IMR-90 (cell line): ENCODE measurements around the gene PARL. TPM values are rescaled to one million over a fixed set of nuclear protein-coding genes. Genes with fewer than 3 reads are reported as not detected.

ENCODE experiments used
- ATAC-seq: fragments of 200-7000 bp; cut with Tn5 transposase; 2 replicates; pipeline ENCODE4 v1.9.1; 2020; ENCODE audit warnings: low read depth, mild to moderate bottlenecking, moderate library complexity
- BruUV-seq: library from RNA; stranded (reverse); fragments of 400-500 nt; replicated peaks from 2 replicates; lab custom pipeline; 2021; lab: Mats Ljungman, UMichigan
- CTCF ChIA-PET: fragments of 300-600 bp; formaldehyde crosslinking; extraction: SDS; loops from one replicate; lab custom pipeline; 2021; ENCODE audit warnings: antibody characterized with exemption; lab: Yijun Ruan, JAX
- POLR2A ChIA-PET: fragments of 300-600 bp; sonication (Branson Sonifier 250); formaldehyde crosslinking; loops from one replicate; lab custom pipeline; 2022; ENCODE audit warnings: antibody characterized with exemption; ENCODE audit not compliant: unreplicated experiment; lab: Charles Lee
- DNase-seq: peaks from one replicate; pipeline ENCODE4 v3.0.0; 2013
- H2AFZ ChIP-seq: replicated peaks from 2 replicates; pipeline ENCODE3; 2013; ENCODE audit warnings: low read length, mild to moderate bottlenecking; ENCODE audit not compliant: poor library complexity
- H2AK5ac ChIP-seq: 2 replicates; pipeline ENCODE4 v1.6.1; 2013; ENCODE audit warnings: low read depth, low read length, inconsistent platforms
- H2AK9ac ChIP-seq: replicated peaks from 2 replicates; pipeline ENCODE3; 2013; ENCODE audit warnings: mild to moderate bottlenecking, low read depth, low read length, moderate library complexity; ENCODE audit not compliant: poor library complexity
- H2BK120ac ChIP-seq: 2 replicates; pipeline ENCODE4 v1.6.1; 2013; ENCODE audit warnings: low read depth, low read length, inconsistent platforms
- H2BK15ac ChIP-seq: 3 replicates; pipeline ENCODE4 v1.6.1; 2013; ENCODE audit warnings: low read depth, low read length, inconsistent platforms
- H2BK20ac ChIP-seq: 2 replicates; pipeline ENCODE4 v1.6.1; 2013; ENCODE audit warnings: low read depth, mild to moderate bottlenecking, inconsistent platforms, low read length, moderate library complexity
- H2BK5ac ChIP-seq: 2 replicates; pipeline ENCODE4 v1.6.1; 2013; ENCODE audit warnings: mild to moderate bottlenecking, low read depth, low read length, inconsistent platforms; ENCODE audit not compliant: poor library complexity, severe bottlenecking
- H3K14ac ChIP-seq: replicated peaks from 2 replicates; pipeline ENCODE4 v1.6.1; 2013; ENCODE audit warnings: low read depth, low read length, inconsistent platforms
- H3K18ac ChIP-seq: 2 replicates; pipeline ENCODE4 v1.6.1; 2013; ENCODE audit warnings: low read depth, low read length, control low read depth
- H3K23ac ChIP-seq: 2 replicates; pipeline ENCODE4 v1.6.1; 2013; ENCODE audit warnings: low read depth, low read length, inconsistent platforms
- H3K27ac ChIP-seq: 2 replicates; pipeline ENCODE4 v1.5.1; 2013; ENCODE audit warnings: mild to moderate bottlenecking, control low read depth, low read length; ENCODE audit not compliant: insufficient read depth
- H3K27me3 ChIP-seq: 2 replicates; pipeline ENCODE4 v1.6.1; 2013; ENCODE audit warnings: low read length; ENCODE audit not compliant: control insufficient read depth, insufficient read depth
- H3K36me3 ChIP-seq: 2 replicates; pipeline ENCODE4 v1.6.1; 2013; ENCODE audit warnings: low read length, mixed read lengths; ENCODE audit not compliant: control insufficient read depth, insufficient read depth
- H3K4ac ChIP-seq: 2 replicates; pipeline ENCODE4 v1.6.1; 2013; ENCODE audit warnings: low read depth, low read length, inconsistent platforms
- H3K4me1 ChIP-seq: 2 replicates; pipeline ENCODE4 v1.6.1; 2013; ENCODE audit warnings: low read length, mixed read lengths; ENCODE audit not compliant: control insufficient read depth, insufficient read depth
- H3K4me2 ChIP-seq: 2 replicates; pipeline ENCODE4 v1.6.1; 2013; ENCODE audit warnings: low read depth, mild to moderate bottlenecking, control low read depth, low read length, moderate library complexity
- H3K4me3 ChIP-seq: 2 replicates; pipeline ENCODE4 v1.5.1; 2013; ENCODE audit warnings: low read depth, mild to moderate bottlenecking, control low read depth, low read length, moderate library complexity; ENCODE audit not compliant: insufficient read depth
- H3K56ac ChIP-seq: 2 replicates; pipeline ENCODE4 v1.6.1; 2013; ENCODE audit warnings: low read length, inconsistent platforms; ENCODE audit not compliant: insufficient read depth; ENCODE audit errors: extremely low read depth
- H3K79me1 ChIP-seq, 2 experiments: 2 replicates each; pipeline ENCODE4 v1.6.1; 2013; ENCODE audit warnings: low read length in 2 of 2, inconsistent platforms in 1 of 2, low read depth in 1 of 2
- H3K9ac ChIP-seq: 2 replicates; pipeline ENCODE4 v1.6.1; 2013; ENCODE audit warnings: low read depth, low read length, control low read depth
- H3K9me1 ChIP-seq: 2 replicates; pipeline ENCODE4 v1.6.1; 2013; ENCODE audit warnings: low read length, inconsistent platforms; ENCODE audit not compliant: insufficient read depth
- H3K9me3 ChIP-seq: 2 replicates; pipeline ENCODE4 v1.6.1; 2013; ENCODE audit warnings: low read length; ENCODE audit not compliant: control insufficient read depth, insufficient read depth
- H4K20me1 ChIP-seq: 2 replicates; pipeline ENCODE4 v1.6.1; 2013; ENCODE audit warnings: low read length, inconsistent platforms; ENCODE audit not compliant: insufficient read depth
- H4K5ac ChIP-seq: 2 replicates; pipeline ENCODE4 v1.6.1; 2013; ENCODE audit warnings: mild to moderate bottlenecking, low read depth, low read length, control low read depth
- H4K8ac ChIP-seq, 2 experiments: 2 replicates each; pipeline ENCODE4 v1.6.1; 2013; ENCODE audit warnings: low read depth in 2 of 2, low read length in 2 of 2, control low read depth in 1 of 2, inconsistent platforms in 1 of 2
- H4K91ac ChIP-seq: 2 replicates; pipeline ENCODE4 v1.6.1; 2013; ENCODE audit warnings: low read depth, low read length, inconsistent platforms; ENCODE audit not compliant: insufficient read depth
- BHLHE40 ChIP-seq: fragments of 150-350 bp; IDR thresholded peaks from 2 replicates; pipeline ENCODE4 v1.6.1; 2016; ENCODE audit warnings: mild to moderate bottlenecking, low read depth, low read length
- CHD1 ChIP-seq: IDR thresholded peaks from 2 replicates; pipeline ENCODE4 v1.6.1; 2012; ENCODE audit warnings: low read depth, low read length, improper control_type of control experiment
- MAFK ChIP-seq: IDR thresholded peaks from 2 replicates; pipeline ENCODE4 v1.6.1; 2012; ENCODE audit warnings: low read depth, low read length, improper control_type of control experiment
- NFE2L2 ChIP-seq: fragments of 150-350 bp; IDR thresholded peaks from 2 replicates; pipeline ENCODE4 v1.6.1; 2016; ENCODE audit warnings: low read depth, mild to moderate bottlenecking, low read length
- USF2 ChIP-seq: fragments of 150-350 bp; IDR thresholded peaks from 2 replicates; pipeline ENCODE4 v1.6.1; 2017; ENCODE audit warnings: mild to moderate bottlenecking, antibody characterized with exemption, low read length, low read depth
- WGBS, 2 experiments: methylation state at CpG; one replicate each; pipeline versions ENCODE4 v1.1.5 to v1.1.7; 2013; ENCODE audit warnings: missing lambda C conversion rate in 2 of 2; ENCODE audit not compliant: insufficient read length in 1 of 2; ENCODE audit errors: extremely low coverage in 2 of 2; 5-methylcytosine and 5-hydroxymethylcytosine counted together
- dilution Hi-C: fragments of 300-500 bp; cut with HindIII; formaldehyde crosslinking; loops from one replicate; pipeline ENCODE4 v1.14.3; 2018; ENCODE audit warnings: low sequenced_read_pairs; ENCODE audit not compliant: unreplicated experiment
- in situ Hi-C: fragments of 300-500 bp; cut with MboI; formaldehyde crosslinking; loops from 3 replicates; pipeline ENCODE4 v1.14.3; 2019; ENCODE audit warnings: low sequenced_read_pairs, inconsistent platforms, mixed read lengths
- intact Hi-C: fragments of 100-400 bp; cut with micrococcal nuclease; formaldehyde crosslinking; loops from 2 replicates; pipeline ENCODE4 v1.10.0; 2022
- polyA plus RNA-seq, 3 experiments: library from polyadenylated mRNA; depleted of rRNA; stranded (reverse); fragments of >200 nt; gene quantifications; 2 replicates each; pipeline ENCODE4 v1.2.3, GENCODE V29; 2012; ENCODE audit warnings: low replicate concordance in 1 of 3
- total RNA-seq: library from RNA; depleted of rRNA; stranded (reverse); fragments of >200 nt; gene quantifications from 2 replicates; pipeline ENCODE4 v1.2.3, GENCODE V29; 2012

PARL gene
- total and polyA plus RNA-seq, 2 of the 4 experiments (the other 2 are of a cell fraction) = 35.5 to 42.6 TPM

GRCh38 chr3:183883291-183884096 is 1.2 kb downstream of the PARL start:
- no peak overlapping the region for H3K27ac ChIP-seq
- H3K36me3 ChIP-seq = no peaks in the 10 kb centered on the region
- H3K9ac ChIP-seq = peak overlapping the region; percentile 88; the same call in 1 of the 2 replicates
- no peaks in the 10 kb centered on the region; the same call in 1 of the 2 replicates for H3K9me1 ChIP-seq
- H3K18ac ChIP-seq = no peak overlapping the region
- no peak overlapping the region for H2BK15ac ChIP-seq
- in situ Hi-C loops (no loop called here), intact Hi-C loops (loop anchor here (1.0 to 10.0 kb wide), 5 partner anchors 58 to 759 kb away; partner anchors contain the start of gene MAP6D1), dilution Hi-C loops (no loop called here)
- H3K27me3 ChIP-seq = peaks cover 6% of the 10 kb centered on the region
- peak overlapping the region; percentile 90 for H3K4me3 ChIP-seq
- H4K8ac ChIP-seq = peak overlapping the region; percentile 73 to 82; a peak in 1 of 4 replicates
- TF ChIP-seq BHLHE40 (no peak), USF2 (no peak), CHD1 (no peak), NFE2L2 (no peak), MAFK (no peak)
- H3K56ac ChIP-seq = no peak overlapping the region
- H2BK120ac ChIP-seq = no peak overlapping the region
- WGBS, 2 experiments = no CpG with 5 or more reads among the region's 16 CpGs
- peak overlapping the region; percentile 60; the same call in 1 of the 2 replicates for H4K5ac ChIP-seq
- H4K20me1 ChIP-seq = peaks cover 18% of the 10 kb centered on the region
- H2AFZ ChIP-seq = no peak overlapping the region
- H3K79me1 ChIP-seq = peaks cover 7 to 43% of the 10 kb centered on the region in 2 experiments
- peak overlapping the region; percentile 20; the same call in 1 of the 2 replicates for H3K4ac ChIP-seq
- ChIA-PET POLR2A (no interaction called here), CTCF (no interaction called here)
- H2AK9ac ChIP-seq = peak overlapping the region; percentile 83
- no peak overlapping the region for H2BK20ac ChIP-seq
- DNase-seq = no peak
- H2BK5ac ChIP-seq = no peak overlapping the region
- ATAC-seq = no peak
- H3K4me2 ChIP-seq = peak overlapping the region; percentile 78
- peaks cover 4% of the 10 kb centered on the region; the same call in 1 of the 2 replicates for H3K4me1 ChIP-seq
- H4K91ac ChIP-seq = no peak overlapping the region; the same call in 1 of the 2 replicates
- peak overlapping the region; percentile 84; the same call in 1 of the 2 replicates for H3K14ac ChIP-seq
- no peaks in the 10 kb centered on the region for H3K9me3 ChIP-seq
- H3K23ac ChIP-seq = peak overlapping the region; percentile 84; the same call in 1 of the 2 replicates
- H2AK5ac ChIP-seq = peak overlapping the region; percentile 35; the same call in 1 of the 2 replicates
- BruUV-seq = TSS peak; percentile 64
